GM18519 (cell line): Measurements from ENCODE around the gene NFATC1.

Experiments
- ATAC-seq: cut with Tn5 transposase; IDR thresholded peaks from one replicate; pipeline ENCODE4 v1.9.1; 2021; ENCODE audit warnings: mild to moderate bottlenecking, moderate library complexity; ENCODE audit not compliant: unreplicated experiment, low FRiP score

NFATC1 gene

GRCh38 chr18:79452190-79452990 lies 56.7 kb downstream of the NFATC1 start:
- no peak for ATAC-seq

- no peak for ATAC-seq
These were observed 57.4 kb downstream of the NFATC1 start for GRCh38 chr18:79452991-79453645.

- no peak for ATAC-seq
These were observed 58.3 kb downstream of the NFATC1 start for GRCh38 chr18:79453816-79454735.

- no peak for ATAC-seq
These were observed 59.5 kb downstream of the NFATC1 start for GRCh38 chr18:79455261-79455660.

DNA sequence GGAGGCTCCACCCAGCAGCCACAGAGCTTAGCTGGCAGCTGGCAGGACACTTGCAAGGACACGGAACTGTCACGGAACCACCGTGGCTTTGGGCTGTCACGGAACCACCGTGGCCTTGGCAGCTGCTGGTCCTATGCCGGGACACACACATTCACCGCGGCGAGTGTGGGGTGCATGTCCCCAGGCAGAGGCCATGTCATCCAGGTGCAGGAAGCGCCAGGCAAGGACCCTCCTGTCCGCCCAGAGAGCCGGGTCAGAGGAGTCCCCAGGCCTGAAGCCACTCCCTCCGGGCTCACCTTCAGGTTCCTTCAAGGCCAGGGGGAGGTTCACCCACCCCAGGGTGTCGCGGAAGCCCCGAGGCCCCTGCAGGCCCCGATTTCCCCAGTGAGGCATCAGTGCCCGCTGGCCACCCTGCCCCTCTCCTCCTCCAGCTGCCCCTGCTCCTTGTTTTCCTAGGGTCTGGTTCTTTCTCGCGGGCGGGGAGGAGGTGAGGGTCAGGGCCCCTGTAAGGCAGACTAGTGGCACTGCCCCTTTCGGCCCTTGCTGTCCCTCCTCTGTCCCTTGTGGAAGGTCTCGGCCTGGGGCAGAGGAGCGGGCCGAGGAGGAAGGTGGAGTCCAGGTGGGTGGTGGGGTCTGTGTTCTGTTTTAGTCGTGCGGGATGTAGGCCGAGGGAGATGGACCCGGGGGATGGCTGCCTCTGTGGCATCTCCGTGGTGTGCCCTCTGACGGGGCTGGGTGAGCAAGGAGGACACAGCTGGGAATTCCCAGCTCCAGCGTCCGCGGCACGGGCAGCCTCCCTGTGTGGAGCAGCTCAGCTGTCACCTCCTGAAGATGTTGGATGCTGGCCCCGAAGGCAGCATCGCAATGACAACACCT lies 60.6 kb downstream of the NFATC1 start:
- no peak for ATAC-seq

- ATAC-seq = no peak
These were observed 61.5 kb downstream of the NFATC1 start for GRCh38 chr18:79457239-79457638.

- no peak for ATAC-seq
These were observed 61.9 kb downstream of the NFATC1 start for GRCh38 chr18:79457652-79458051.

GRCh38 chr18:79458131-79458838 lies 62.6 kb downstream of the NFATC1 start:
- no peak for ATAC-seq

DNA sequence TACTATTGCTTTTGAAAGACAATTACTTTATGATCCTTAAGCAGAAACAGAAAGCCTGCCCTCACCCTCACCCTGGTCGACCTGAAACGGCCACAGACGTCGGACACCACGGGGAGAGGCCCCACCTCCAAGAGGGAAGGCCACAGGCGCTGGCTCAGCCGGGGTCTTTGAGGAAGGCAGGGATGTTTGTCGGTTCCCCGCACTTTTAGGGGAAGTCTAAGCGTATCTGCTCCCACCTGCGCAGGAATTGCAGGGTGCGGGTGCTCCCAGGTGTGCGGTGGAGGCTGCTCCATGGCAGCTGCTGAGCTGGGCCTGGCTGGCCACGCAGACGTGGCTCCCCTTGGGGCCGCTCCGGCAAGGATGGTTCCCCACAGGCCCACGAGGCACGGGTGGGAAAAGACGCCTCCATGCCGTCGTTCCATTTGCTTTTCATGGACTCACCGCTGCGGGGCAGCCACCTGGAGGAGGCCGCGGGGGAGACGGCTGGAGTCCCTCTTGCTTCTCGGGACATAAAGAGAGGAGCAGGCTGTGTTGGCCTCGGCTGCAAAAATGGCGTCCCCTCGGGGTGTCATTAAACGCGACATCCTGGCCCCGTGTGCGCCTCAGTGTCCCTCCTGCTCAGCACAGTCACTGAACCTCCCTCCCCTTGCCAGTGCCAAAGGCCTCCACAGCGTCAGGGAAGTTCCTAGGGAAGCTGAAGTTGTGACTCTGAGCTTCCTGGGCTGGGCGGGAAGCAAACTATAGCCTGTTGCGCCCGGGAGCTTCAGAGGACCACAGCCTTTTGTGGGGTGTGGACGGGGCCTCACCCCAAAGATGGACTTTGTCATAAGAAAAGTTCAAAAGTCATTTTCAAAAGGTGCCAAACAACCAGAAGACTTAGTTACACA lies 63.4 kb downstream of the NFATC1 start:
- no peak for ATAC-seq

DNA sequence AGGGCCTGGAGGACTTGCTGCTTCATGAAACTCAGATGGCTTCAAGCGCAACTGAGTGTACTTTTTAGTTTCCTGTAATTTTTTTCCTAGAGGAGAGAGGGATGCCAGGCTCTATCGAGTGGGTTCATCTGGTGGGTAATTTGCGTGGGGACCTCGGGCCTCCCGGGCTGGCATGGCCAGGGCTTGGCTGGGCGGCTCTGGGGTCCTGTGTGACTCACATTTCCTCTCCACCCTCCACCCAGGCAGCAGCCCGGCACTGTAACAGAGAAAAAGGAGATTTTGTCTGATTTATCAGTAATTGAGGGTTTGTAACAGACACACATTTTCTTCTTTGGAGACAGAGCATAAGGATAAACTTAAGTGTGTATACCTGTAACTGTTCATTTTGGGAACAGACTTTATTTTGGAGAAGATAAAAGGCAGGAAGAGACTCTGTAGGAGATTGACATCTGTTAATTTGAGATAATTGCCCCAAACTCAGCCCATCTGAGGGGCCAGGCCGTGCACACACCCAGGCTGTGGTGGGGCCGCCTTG lies 64.3 kb downstream of the NFATC1 start:
- ATAC-seq = no peak

DNA sequence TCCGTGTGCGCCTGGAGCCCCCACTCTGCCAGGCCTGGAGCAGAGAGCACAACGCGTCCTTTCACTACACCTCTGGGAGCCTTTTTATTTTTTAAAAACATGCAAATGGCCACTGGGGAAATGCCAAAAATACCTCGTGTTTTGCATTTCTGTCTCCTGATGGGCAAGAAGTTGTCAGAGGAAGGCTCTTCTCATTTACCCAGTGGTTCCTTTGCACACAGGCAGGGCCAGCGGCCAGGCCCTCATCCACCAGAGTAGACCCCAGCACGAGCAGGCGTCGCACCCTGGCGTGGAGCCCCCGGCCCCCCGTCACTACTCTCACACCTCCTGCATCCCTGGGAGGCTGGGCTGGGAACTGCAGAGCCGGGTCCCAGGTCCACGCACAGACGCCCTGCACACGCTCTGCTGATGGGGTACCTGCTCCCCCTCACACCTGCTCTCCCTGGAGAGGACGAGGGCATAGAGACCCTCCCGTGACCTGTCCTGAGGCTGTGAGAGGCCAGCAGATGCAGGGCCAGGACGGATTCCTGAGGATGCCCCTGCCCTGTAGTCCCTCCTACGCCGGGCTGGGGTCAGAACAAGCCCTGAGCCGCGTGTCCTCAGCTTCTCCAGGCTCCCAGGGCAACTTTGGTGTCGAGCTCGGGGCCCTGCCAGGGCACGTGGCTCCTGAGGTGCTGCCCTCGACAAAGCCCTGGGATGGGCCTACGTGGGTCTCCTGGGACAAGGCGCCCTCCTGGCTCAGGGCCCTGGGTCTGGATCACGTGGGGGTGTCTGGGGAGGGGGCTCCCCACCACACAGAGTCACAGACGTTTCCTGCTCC lies 65.0 kb downstream of the NFATC1 start:
- ATAC-seq = peak; percentile 62

GRCh38 chr18:79461627-79462026 lies 65.9 kb downstream of the NFATC1 start:
- no peak for ATAC-seq

- ATAC-seq = no peak
These were observed 67.8 kb downstream of the NFATC1 start for GRCh38 chr18:79463424-79463960.

DNA sequence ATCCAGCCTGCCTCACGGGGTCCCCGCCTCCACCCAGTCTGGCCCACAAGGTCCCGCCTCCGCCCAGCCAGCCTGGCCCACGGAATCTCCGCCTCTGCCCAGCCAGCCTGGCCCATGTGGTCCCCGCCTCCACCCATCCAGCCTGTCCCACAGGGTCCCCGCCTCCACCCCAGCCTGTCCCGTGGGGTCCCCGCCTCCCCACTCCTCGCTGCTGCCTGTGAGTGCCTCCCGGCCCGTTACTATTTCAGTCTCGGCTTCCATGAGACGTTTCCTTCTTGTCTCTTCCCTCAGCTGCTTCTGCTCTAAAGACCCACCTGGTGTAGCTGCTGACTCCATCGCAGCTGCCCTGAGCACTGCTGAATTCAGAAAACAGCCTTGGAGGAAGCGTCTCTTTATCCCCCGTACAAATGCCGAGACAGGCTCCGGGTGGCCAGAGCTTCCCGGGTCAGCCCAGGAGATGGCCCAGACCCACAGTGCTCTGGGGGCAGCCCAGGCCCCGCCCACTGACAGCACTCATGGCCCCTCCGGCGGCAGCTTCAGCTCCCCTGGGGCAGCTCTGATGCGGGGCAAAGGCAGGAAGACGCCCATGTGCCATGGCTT lies 69.8 kb downstream of the NFATC1 start:
- ATAC-seq = peak; percentile 67

- ATAC-seq = no peak
These were observed 70.9 kb downstream of the NFATC1 start for GRCh38 chr18:79466591-79466990.

DNA sequence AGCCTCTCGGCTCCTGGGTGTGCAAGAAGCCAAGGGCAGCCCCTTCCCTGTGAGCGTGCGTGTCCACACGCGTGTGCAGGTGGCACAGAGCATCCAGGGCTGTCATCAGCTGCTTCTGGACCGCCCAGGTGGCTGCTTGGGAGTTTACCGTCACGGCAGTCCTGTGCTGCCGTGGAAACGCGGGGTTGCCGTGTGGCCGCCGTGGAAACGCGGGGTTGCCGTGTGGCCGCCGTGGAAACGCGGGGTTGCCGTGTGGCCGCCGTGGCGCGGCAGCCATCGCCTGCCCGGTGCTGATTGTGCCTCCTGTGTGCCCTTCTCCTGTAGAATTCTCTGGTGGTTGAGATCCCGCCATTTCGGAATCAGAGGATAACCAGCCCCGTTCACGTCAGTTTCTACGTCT lies 71.4 kb downstream of the NFATC1 start:
- ATAC-seq = no peak
